Measurements from ENCODE around the gene MAN2A1.

MAN2A1 gene

GRCh38 chr5:109833946-109834345 lies 144.2 kb downstream of the MAN2A1 start:
- H3K4me1 ChIP-seq (ENCODE audit: control insufficient read depth, insufficient read depth, low read length), result no peaks in the 10 kb centered on the region
- no peak overlapping the region for H3K27ac ChIP-seq (ENCODE audit: extremely low read depth, low read depth, low read length)
- TF ChIP-seq ZNF433 (tag by site-specific recombination; IDR thresholded peaks at IDR 0.05; ENCODE audit: low read depth), result no peak
- TF ChIP-seq AEBP2 (tag by site-specific recombination; IDR thresholded peaks at IDR 0.05; ENCODE audit: borderline replicate concordance), result no peak
- TF ChIP-seq ZNF2 (tag by site-specific recombination; IDR thresholded peaks at IDR 0.05), result no peak
- no peak for TF ChIP-seq ZNF600 (tag by site-specific recombination; IDR thresholded peaks at IDR 0.05)
- TF ChIP-seq ZNF174 (tag by site-specific recombination; IDR thresholded peaks at IDR 0.05), result no peak
- no peak for TF ChIP-seq ZNF391 (tag by site-specific recombination; IDR thresholded peaks at IDR 0.05; ENCODE audit: borderline replicate concordance, low read depth)
- no peak for TF ChIP-seq ZNF202 (tag by site-specific recombination; IDR thresholded peaks at IDR 0.05; ENCODE audit: borderline replicate concordance)
- no peak for TF ChIP-seq ZNF791 (tag by site-specific recombination; IDR thresholded peaks at IDR 0.05)
- no peak for TF ChIP-seq MEIS1 (CRISPR knock-in tag; IDR thresholded peaks at IDR 0.05; ENCODE audit: borderline replicate concordance)
- TF ChIP-seq, protein P1, sequence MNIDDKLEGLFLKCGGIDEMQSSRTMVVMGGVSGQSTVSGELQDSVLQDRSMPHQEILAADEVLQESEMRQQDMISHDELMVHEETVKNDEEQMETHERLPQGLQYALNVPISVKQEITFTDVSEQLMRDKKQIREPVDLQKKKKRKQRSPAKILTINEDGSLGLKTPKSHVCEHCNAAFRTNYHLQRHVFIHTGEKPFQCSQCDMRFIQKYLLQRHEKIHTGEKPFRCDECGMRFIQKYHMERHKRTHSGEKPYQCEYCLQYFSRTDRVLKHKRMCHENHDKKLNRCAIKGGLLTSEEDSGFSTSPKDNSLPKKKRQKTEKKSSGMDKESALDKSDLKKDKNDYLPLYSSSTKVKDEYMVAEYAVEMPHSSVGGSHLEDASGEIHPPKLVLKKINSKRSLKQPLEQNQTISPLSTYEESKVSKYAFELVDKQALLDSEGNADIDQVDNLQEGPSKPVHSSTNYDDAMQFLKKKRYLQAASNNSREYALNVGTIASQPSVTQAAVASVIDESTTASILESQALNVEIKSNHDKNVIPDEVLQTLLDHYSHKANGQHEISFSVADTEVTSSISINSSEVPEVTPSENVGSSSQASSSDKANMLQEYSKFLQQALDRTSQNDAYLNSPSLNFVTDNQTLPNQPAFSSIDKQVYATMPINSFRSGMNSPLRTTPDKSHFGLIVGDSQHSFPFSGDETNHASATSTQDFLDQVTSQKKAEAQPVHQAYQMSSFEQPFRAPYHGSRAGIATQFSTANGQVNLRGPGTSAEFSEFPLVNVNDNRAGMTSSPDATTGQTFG (tag by site-specific recombination; IDR thresholded peaks at IDR 0.05; ENCODE audit: borderline replicate concordance), result no peak
- H3K36me3 ChIP-seq (ENCODE audit: control insufficient read depth in 2 of 2, insufficient read depth in 1 of 2, low read length in 2 of 2), result peaks cover 0 to 6% of the 10 kb centered on the region in 2 experiments; a peak in 1 of 3 replicates
- ChIA-PET CTCF (no interaction called here), POLR2A (no interaction called here)
- no peaks in the 10 kb centered on the region for H3K9me3 ChIP-seq (ENCODE audit: control insufficient read depth, insufficient read depth, low read depth, low read length)
- H3K4me3 ChIP-seq (ENCODE audit: low read depth, low read length), result no peak overlapping the region

DNA sequence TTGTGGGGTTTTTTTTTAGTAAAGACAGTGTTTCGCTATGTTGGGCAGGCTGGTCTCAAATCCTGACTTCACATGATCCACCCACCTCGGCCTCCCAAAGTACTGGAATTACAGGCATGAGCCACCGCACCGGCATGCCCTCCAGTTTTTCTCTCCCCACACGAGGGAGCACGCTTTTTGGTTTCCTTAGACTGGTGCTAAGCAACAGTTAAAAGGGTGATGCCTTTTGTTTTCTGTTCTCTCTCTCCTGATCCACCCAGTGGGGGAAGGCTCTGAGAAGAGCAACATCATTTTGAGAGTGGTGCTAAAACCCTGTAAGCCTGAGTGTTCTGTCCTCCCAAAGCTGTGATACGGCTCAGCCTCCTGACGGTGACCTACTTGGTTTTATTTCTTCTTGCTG lies 146.6 kb downstream of the MAN2A1 start:
- Histone ChIP-seq H3K27ac (ENCODE audit: extremely low read depth, low read depth, low read length) (no peak overlapping the region), H3K36me3 (ENCODE audit: control insufficient read depth in 2 of 2, insufficient read depth in 1 of 2, low read length in 2 of 2) (peaks cover 0 to 11% of the 10 kb centered on the region in 2 experiments; a peak in 1 of 3 replicates), H3K4me1 (ENCODE audit: control insufficient read depth, insufficient read depth, low read length) (no peaks in the 10 kb centered on the region), H3K4me3 (ENCODE audit: low read depth, low read length) (no peak overlapping the region), H3K9me3 (ENCODE audit: control insufficient read depth, insufficient read depth, low read depth, low read length) (no peaks in the 10 kb centered on the region)
- no peak for TF ChIP-seq ZBTB48 (tag by site-specific recombination; IDR thresholded peaks at IDR 0.05)
- no peak for TF ChIP-seq ZNF202 (tag by site-specific recombination; IDR thresholded peaks at IDR 0.05; ENCODE audit: borderline replicate concordance)
- TF ChIP-seq PRDM4 (tag by site-specific recombination; IDR thresholded peaks at IDR 0.05), result no peak
- TF ChIP-seq ZNF610 (tag by site-specific recombination; IDR thresholded peaks at IDR 0.05; ENCODE audit: borderline replicate concordance), result no peak
- TF ChIP-seq, protein P1 (tag by site-specific recombination; IDR thresholded peaks at IDR 0.05; ENCODE audit: borderline replicate concordance), result no peak
- ChIA-PET CTCF (interaction anchor here (0.6 to 1.0 kb wide), 2 partner anchors 73 to 144 kb away, joined by 3 read pairs; no protein-coding TSS in a partner anchor), POLR2A (no interaction called here)
